Measurements from ENCODE around the gene SLC39A11. TPM values are rescaled to one million over a fixed set of nuclear protein-coding genes. Genes with fewer than 3 reads are reported as not detected.

The SLC39A11 gene
- total RNA-seq, 1 donor from 2014 or later, result 5.5 TPM

- no peak overlapping the region for H3K4me3 ChIP-seq
- Mint-ChIP-seq H3K36me3 (no peaks in the 10 kb centered on the region), H3K27me3 (ENCODE audit: insufficient read depth, low read depth) (peaks cover 6% of the 10 kb centered on the region), H3K4me1 (peaks cover 25% of the 10 kb centered on the region), H3K27ac (peak overlapping the region; percentile 34), H3K4me3 (no peak overlapping the region), H3K9me3 (peaks cover 3% of the 10 kb centered on the region)
- no peak overlapping the region for H2AFZ ChIP-seq (replicated peaks)
- no peaks in the 10 kb centered on the region for H3K9me3 ChIP-seq (ENCODE audit: low read depth)
- H3K27ac ChIP-seq, result no peak overlapping the region
- no peak for TF ChIP-seq EZH2phosphoT487 (IDR thresholded peaks at IDR 0.05)
- no peak for TF ChIP-seq CTCF (IDR thresholded peaks at IDR 0.05)
- no peak for TF ChIP-seq EZH2 (IDR thresholded peaks at IDR 0.05)
- no peaks in the 10 kb centered on the region for H3K4me1 ChIP-seq
- H3K79me2 ChIP-seq (ENCODE audit: low read depth), result no peaks in the 10 kb centered on the region
- no peak for DNase-seq (ENCODE audit: low spot score)
- H3K9ac ChIP-seq, result no peak overlapping the region
- H4K20me1 ChIP-seq (ENCODE audit: low read depth), result no peaks in the 10 kb centered on the region
- H3K36me3 ChIP-seq, result no peaks in the 10 kb centered on the region
- H3K27me3 ChIP-seq, result no peaks in the 10 kb centered on the region
- no peak overlapping the region for H3K4me2 ChIP-seq
- peaks cover 7% of the 10 kb centered on the region for H3F3A ChIP-seq (ENCODE audit: low read depth)
Observed at GRCh38 chr17:73066148-73066884, 26.2 kb downstream of the SLC39A11 start.

GRCh38 chr17:73065376-73065775 lies 27.1 kb downstream of the SLC39A11 start:
- Mint-ChIP-seq H3K4me3 (no peak overlapping the region), H3K9me3 (no peaks in the 10 kb centered on the region), H3K27me3 (ENCODE audit: insufficient read depth, low read depth) (peaks cover 6% of the 10 kb centered on the region), H3K27ac (no peak overlapping the region), H3K36me3 (no peaks in the 10 kb centered on the region), H3K4me1 (peaks cover 25% of the 10 kb centered on the region)
- Histone ChIP-seq H4K20me1 (ENCODE audit: low read depth) (no peaks in the 10 kb centered on the region), H3K79me2 (ENCODE audit: low read depth) (no peaks in the 10 kb centered on the region), H3K4me1 (no peaks in the 10 kb centered on the region), H3K9ac (no peak overlapping the region), H3K36me3 (no peaks in the 10 kb centered on the region), H3F3A (ENCODE audit: low read depth) (peaks cover 7% of the 10 kb centered on the region), H3K4me3 (no peak overlapping the region), H3K27me3 (no peaks in the 10 kb centered on the region), H3K4me2 (no peak overlapping the region), H3K27ac (no peak overlapping the region), H3K9me3 (ENCODE audit: low read depth) (no peaks in the 10 kb centered on the region), H2AFZ (replicated peaks) (no peak overlapping the region)
- no peak for DNase-seq (ENCODE audit: low spot score)
- TF ChIP-seq EZH2phosphoT487 (IDR thresholded peaks at IDR 0.05) (no peak), CTCF (IDR thresholded peaks at IDR 0.05) (no peak), EZH2 (IDR thresholded peaks at IDR 0.05) (no peak)

DNA sequence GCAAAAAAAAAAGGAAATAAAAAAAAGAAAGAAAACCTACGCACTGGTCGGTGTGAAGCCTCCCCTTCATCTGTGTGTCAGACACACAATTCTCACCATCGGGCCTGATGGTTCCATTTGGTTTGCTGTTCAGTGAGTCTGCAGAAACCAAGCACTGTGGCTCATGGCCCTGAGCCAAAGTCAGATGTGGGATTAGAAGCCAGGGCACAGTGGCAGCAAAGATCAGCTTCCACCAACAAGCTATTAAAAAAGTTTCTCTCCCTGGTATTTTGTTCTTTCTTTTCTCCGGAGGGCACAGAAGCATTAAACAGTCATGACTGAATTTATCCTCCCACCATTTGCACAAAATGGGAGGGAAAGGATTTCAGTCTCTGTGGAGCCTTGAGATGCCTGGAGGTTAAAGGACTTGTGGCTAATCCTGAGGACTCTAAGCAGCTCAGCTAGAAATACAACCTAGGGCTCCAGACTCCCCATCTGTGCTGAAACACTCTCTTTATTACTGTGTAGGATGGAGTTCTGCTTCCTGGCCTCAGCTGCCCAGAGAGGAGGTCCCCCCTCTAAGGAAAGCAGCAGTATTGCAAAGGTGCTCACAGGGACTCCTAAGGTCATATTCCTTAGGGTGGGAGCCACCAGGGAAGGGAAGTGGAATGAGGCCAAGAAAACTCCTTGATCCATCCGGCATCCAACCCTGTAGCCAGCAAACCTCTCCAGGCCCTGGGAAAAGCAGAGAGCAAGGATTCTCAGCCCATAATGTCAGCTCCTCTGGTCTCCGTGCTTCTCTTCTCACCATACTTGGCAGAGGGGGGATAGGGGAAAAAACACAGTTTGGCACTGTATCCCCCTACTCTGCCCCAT lies 28.2 kb downstream of the SLC39A11 start:
- Histone ChIP-seq H3F3A (ENCODE audit: low read depth) (peaks cover 7% of the 10 kb centered on the region), H3K4me1 (no peaks in the 10 kb centered on the region), H3K27ac (no peak overlapping the region), H3K4me3 (no peak overlapping the region), H3K79me2 (ENCODE audit: low read depth) (no peaks in the 10 kb centered on the region), H3K27me3 (no peaks in the 10 kb centered on the region), H4K20me1 (ENCODE audit: low read depth) (no peaks in the 10 kb centered on the region), H3K9ac (no peak overlapping the region), H3K36me3 (no peaks in the 10 kb centered on the region), H3K4me2 (no peak overlapping the region), H3K9me3 (ENCODE audit: low read depth) (no peaks in the 10 kb centered on the region), H2AFZ (replicated peaks) (no peak overlapping the region)
- no peak for TF ChIP-seq EZH2phosphoT487 (IDR thresholded peaks at IDR 0.05)
- no peak for TF ChIP-seq EZH2 (IDR thresholded peaks at IDR 0.05)
- TF ChIP-seq CTCF (IDR thresholded peaks at IDR 0.05), result no peak
- peak overlapping the region; percentile 57 for H3K27ac Mint-ChIP-seq
- no peaks in the 10 kb centered on the region for H3K9me3 Mint-ChIP-seq
- H3K36me3 Mint-ChIP-seq, result no peaks in the 10 kb centered on the region
- peaks cover 6% of the 10 kb centered on the region for H3K27me3 Mint-ChIP-seq (ENCODE audit: insufficient read depth, low read depth)
- no peak overlapping the region for H3K4me3 Mint-ChIP-seq
- peaks cover 25% of the 10 kb centered on the region for H3K4me1 Mint-ChIP-seq
- peak; percentile 18 for DNase-seq (ENCODE audit: low spot score)
